ENCODE measurements around the gene RTP4.

Gene RTP4, protein sequence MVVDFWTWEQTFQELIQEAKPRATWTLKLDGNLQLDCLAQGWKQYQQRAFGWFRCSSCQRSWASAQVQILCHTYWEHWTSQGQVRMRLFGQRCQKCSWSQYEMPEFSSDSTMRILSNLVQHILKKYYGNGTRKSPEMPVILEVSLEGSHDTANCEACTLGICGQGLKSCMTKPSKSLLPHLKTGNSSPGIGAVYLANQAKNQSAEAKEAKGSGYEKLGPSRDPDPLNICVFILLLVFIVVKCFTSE

DNA sequence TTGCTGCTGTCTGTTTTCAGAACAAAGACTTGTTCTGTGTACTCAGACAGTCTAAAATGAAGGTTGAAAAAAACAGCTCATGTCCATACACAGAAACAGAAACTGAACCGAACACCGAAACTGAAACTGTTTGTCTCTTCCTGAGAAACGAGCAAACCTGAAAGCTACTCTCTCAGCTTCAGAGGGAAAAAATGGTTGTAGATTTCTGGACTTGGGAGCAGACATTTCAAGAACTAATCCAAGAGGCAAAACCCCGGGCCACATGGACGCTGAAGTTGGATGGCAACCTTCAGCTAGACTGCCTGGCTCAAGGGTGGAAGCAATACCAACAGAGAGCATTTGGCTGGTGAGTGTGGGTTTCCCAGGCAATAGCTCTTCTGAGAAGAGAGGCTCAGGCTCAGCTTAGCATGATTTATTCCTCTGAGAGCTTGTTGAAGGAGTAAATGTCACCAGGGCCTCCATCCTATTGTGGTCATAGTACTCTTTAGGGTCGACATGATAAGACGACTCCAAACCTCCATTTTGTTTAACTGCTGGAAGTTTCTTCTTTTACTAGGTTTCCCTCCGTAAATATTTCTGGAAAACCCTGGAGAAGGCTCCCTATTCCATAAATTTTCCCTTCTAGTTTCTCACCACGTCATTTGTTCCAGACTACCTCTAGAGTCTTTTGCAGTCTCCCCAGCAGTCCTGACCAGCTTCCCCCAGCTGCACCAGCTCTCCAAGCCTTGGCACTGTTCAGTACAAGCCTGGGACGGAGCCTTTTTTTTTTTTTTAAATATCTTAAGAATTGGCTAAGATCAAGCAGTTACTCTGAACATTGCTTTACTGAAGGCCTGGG is at the start of gene RTP4:
TSS of gene RTP4 (plus strand) at position 135 of the 838 bp plus-strand sequence. CDS start at position 192, 57 bp downstream.
- peak; percentile 81 to 91 (median 88) for DNase-seq

DNA sequence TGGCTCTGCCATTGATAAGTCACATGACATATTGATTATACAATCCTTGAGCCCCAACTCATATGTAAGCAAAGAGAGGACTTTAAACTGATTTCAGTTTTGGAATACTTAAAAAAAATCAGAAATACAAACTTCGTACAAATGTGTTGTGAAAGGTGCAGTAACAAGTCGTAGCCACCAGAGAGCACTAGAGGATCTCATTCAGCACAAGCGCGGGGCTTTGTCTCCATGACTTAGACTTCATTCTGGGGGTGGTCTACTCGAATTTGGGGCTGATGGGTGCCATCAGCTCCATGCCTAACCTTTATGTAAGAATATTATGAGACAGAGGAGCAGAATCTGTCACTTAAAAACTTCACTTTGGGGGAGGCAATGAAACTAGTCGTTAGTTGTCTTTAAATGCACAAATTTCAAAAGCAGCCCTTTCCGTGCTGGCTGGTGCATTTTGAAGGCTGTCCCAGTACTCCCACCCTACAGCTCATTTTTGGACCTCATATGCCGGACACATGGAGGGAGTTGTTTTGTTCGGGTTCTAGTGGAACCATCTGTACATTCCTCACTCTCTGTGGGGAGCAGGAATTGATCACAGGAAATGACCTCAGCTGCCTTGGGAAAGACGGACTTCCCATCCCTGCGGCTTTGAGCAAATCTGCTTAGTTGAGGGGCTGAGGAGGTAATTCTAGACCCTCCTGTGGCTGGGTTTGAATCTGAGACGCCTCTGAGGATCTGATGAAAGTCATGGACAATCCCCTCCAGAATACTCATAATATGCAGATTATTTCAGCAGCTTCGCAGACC is 49.2 kb upstream of the RTP4 start:
- DNase-seq, result peak; percentile 64 to 70 (median 70)

DNA sequence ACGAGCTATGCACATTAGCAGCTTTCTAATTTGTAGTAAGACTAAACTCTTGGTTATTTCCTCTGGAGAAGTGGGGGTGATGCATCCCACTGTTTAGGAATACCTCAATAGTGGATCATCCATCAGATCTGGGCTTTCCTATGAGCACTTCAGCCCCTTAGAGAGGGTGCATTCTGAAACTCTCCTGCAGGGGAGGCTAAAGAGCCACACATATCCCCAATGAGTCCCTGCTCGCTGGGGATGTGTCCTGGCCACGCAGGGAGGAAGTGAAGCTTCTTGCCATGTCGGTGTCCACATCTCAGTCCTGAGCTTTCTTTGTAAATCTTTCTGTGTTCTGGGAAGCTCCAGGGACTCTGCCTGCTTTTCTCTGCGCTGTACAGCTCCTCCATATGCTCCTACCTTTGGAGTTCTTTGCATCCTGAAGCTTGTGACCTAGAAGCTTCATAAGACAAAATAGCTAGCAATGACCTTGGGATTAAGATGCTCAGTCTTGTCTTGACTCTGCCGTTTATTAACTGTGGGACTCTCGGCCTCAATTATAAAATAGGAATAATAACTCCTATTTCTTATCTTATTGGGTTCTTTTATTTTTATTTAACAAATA is 48.4 kb upstream of the RTP4 start:
- peak; percentile 86 to 89 (median 88) for DNase-seq

DNA sequence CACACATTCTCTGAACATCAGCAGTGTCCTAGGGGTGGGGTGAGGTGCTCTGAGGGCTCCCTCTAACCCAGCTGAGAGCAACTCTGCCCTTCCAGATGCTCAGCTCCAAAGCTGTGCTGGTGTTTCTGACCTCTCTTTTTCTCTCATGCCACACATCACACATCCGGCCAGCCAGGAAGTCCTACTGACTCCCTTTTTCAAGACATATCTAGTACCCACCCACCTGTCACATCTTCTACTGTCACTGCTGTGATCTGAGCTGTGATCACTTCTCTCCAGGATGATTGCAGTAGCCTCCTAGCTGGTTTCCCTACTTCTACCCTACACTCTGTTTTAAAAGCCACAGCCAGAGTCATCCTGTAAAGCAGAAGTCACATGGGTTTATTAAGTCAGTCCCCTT is 46.4 kb upstream of the RTP4 start:
- DNase-seq, result peak in 1 of 3 donors; percentile 6

DNA sequence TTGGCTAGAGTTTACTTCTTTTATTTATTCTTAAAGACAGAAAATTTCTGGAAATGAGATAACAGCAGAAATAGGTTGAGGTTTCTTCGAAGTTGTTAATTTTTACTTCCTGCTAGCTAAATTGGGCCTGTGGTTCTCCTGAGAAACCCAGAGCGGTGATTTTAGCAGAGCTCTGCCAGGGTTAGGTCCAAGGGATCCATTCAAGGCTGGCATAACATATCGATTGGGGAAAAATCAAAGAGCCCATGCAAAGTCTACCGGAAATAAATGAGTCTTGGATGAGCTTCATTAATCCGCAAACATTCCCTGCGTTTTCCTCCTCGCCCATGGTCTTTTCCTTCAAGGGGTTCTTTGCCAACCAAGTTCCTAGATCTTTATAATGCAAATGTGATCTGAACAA is 45.9 kb upstream of the RTP4 start:
- no peak for DNase-seq

DNA sequence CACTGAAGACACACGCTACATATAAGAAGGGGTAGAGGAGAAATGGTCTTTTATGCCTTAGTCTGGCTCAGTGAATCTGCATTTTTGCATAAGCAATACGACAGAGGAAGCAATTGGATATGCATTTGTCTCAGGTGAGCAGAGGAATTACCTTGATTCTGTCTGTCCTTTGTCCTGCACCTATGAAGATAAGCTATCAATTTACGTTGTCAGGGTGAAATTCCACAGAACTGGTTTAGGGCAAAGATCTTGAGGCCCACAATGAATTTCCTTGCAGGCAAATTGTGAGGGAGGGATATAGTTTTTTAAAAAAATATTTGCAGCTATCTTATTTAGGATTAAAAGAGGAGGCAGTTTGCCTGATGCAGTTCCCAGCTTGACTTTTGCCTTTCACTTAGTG is 45.1 kb upstream of the RTP4 start:
- no peak for DNase-seq

DNA sequence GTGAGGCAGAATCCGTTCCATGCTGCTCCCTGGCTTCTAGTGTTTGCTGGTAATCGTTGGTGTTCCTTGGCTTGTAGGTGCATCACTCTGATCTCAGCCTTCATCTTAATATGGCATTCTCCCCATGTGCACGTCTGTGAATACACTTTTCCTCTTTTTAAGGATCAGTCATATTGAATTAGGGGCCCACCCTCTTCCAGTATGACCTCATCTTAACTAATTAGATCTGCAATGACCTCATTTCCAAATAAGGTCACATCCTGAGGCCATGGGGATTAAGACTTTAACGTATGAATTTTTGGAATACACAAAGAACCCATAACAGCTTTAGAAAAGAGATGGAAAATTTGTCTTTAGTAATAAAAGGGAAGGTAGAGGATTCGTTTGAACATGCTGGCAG is 42.6 kb upstream of the RTP4 start:
- DNase-seq, result no peak

DNA sequence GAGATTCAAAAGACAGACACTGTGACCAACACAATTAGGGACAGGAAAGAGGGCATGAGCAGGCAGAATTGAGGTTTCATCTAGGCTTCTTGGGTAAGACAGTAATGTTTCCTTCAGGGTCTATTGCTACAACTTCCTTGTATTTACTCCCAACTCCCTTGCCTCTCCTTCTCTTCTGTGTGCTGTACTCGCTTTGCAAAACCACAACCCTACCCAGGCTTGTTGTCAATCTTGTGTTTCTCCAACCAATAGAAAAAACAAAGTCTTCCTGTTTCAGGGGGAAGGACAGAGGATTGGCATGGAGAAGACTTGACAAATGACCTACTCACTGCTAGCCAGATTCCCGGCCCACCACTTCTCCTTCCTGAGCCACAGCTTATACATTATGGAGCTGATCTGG is 40.3 kb upstream of the RTP4 start:
- peak in 2 of 3 donors; percentile 5 to 26 for DNase-seq

DNA sequence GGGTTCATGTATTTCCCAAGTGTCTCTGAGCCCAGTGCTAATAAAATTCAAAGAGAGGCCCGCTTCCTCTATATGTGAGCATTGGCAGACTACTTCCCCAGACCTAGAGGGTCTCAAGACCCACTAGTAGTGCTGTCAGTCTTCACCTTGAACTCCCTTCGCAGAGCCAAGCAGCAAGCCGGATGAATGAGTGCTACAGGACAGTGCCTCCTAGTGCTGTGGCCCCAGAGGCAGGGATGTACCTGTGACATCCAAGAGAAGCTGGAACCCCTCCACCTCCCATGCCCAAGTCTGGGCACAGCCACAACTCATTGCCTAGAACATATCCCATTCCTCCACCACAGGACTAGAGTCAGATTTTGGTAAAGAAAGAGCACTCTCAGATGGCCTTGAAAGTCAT is 39.5 kb upstream of the RTP4 start:
- DNase-seq, result no peak

DNA sequence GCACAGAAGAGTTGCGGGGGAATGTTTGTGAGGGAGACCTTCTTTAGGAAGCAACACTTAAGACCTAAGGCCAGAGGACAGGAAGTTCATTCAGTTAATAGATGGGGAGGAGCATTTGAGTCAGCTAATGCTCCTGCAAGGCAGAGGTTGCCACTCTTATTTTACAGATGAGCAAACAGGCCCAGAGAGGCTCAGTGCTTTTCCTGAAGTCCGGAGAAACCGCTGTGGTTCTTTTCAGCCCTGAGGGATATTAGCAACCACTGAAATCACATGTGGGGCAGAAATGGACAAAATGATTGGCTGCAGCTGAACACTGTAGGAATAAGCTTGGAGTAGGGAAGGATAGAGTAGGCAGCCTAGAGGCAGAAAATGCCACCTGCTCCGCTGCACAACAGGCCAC is 33.3 kb upstream of the RTP4 start:
- no peak for DNase-seq

DNA sequence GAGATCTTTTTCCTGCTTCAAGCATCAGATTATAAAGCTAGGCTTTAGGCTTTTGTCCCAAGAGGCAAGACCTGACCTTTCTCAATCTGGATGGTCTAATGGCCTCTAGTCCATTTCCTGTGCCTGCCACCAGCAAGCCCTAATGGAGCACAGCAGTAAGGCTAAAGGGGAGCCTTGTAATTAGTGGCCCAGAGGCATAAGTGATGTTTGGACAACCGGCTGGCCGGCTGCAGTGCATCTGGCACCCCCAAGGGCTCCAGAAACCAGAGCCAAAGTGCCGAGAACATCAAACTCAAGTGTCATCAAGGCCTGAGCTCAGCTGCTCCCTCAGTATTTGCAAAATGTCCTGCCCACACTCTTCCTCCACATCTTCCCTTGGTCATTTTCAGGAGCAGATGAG is 31.9 kb upstream of the RTP4 start:
- no peak for DNase-seq

DNA sequence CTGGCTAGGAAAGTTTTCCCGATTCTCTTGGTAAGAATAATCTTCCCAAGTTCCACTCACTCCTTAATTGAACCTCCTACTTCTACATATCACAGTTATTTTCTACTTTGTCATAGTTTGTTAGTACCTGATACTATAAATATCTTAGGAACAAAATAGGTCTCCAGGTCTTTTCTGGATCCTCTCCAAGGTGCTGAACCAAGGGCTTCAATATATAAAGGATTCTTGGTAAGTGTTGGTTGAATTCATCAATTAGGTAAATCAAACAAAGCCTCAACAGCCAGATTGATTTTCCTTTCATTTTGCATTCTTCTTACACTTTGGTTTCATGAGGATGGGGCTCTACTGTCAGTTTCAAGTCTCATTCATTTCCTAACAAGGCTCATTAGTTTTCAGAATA is 27.6 kb upstream of the RTP4 start:
- DNase-seq, result no peak

DNA sequence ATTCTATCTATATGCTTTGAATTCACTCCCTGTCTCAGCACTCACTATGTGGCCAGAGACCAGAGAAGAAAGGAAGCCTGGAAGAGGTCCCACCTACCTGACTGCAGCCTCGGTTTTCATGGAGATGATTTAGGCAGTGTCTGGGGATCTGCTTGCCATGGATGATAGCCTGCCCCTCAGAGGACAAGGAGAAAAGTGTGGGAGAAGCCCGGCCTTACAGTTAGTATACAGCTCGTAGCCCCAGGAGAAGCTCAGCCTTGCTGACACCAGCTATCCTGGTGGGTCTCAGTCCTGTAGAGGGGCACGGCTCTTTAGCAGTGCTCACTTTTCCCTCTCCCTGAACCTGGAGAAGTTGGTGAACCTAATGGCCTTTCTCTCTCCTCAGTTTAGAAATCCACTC is 25.9 kb upstream of the RTP4 start:
- DNase-seq, result no peak

DNA sequence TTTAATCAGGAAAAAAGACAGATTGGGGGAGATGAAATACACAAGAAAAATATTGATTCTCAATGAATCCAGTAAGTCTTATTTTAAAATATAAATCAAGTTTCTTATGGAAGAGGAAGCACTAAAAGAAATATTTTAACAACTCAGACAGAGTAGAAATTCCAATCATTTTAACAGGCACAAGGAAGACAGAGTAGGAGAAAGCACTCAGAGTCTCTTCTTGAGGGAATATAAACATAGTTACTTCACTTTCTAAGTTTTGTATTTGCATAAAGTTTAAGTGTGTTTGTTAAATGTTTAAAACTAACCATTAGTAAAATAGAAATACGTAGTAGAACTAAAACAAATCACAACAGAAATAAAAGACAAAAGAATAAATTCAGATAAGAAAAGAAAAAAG is 24.5 kb upstream of the RTP4 start:
- no peak for DNase-seq

DNA sequence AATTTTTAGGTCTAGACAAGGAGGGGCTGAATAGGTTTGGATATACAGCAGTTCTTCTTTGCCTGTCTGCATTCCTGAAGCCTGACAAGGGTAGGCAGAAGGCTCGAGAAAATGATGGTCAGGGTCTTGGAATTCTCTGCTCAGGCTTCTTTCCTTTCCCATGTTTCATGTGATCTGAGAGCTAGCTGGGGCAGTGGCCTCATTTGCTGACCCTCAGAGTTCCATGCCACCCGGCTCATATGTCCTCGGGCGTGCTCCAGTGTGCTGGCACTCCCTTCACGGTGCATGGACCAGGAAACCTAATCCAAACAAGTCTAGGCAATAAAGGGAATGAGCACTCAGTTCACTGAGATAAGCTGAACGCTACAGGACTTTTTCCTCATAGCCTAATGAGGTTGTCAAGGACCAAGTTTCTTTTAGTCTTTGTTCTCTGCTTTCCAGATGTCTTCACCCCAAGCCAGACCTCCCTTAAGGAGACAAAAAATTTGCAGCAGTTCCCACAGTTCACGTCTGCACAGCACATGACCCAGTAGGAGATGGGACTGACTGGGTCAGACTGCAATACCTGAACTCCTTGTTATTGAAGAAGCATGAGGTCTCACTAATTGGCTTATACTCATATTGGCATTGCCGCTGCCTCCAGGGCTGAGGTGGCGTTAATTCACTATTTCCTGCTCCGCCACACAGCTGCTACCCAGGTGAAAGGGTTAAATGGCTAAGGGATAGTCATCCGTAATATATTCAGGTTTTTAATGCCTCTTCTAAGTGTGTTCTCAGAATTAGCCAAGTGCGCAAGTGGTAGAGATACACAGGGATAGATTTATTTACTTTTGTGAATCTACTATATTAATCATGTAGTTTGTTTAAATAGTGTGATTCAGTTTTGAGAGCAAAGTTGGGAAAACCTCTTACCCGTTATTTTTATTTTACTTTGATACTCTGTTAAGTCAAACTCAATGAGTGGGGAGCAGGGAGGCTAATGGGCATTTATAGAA is 15.3 kb upstream of the RTP4 start:
- DNase-seq, result no peak

DNA sequence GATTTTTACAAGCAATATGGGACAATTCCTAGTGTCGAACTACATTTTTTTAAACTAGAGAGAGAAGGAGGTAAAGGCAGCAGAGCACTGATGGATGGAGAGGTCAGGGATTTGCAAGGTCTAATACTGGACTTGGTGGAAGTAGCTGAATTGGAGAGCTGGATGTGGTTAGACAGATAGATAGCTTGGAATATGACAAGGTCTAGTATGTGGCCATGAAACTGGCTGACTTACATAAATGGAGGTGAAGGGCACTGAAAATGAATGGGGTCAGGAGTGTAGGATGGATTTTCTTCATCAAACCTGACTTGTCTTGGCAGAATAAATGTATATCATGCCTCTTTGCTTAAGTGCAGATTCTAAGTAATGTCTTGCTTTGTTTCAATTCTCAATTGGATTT is 10.1 kb upstream of the RTP4 start:
- DNase-seq, result no peak

DNA sequence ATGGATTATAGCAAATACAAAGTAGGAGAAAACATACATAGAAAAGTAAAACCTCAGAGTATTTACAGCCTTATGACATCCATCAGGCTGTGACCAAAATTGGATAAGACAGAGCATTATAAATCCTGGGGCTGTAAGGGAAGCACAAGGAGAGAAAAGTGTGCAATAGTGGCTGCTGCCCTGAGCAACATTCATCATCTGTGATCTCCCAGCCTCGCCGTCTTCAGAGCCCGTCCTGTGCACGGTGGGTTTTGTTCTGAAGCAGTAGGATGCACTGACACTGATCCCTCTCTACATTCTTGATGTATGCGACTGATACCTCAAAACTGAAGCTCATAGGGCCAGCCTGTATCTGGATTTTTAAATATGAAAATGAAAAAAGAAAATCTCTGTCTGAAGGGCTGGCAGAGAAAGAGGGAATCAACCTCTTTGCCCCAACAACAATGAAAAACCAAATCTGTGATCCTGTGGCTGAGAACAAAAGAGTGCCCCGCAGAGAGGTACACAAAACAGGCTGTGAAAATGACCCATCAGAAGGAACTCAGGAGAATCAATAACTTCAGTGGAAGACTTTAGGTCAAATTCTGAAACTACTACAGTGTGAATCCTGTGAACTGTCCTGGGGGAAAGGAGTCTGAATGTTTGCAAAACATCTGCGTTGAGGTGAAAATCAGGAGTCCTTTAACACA is 8.2 kb upstream of the RTP4 start:
- no peak for DNase-seq

DNA sequence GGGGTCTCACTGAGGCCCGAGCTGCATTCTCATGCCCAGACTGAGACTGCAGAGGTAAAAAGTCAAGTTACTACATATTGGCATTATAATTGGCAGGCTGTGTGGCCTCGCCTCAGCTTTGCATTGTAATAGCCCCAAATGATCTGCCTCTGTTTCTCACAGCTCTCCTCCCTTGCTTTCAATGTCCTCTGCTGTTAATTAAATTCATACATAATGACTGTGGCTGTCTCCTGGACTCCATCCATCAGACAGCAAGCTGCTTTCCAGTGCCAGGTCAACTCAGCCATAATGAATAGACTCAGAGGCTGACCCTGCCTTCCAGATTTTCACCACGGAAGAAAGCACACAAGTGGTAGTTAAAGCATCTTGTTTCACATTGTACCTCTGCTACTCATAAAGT is 7.6 kb upstream of the RTP4 start:
- no peak for DNase-seq

DNA sequence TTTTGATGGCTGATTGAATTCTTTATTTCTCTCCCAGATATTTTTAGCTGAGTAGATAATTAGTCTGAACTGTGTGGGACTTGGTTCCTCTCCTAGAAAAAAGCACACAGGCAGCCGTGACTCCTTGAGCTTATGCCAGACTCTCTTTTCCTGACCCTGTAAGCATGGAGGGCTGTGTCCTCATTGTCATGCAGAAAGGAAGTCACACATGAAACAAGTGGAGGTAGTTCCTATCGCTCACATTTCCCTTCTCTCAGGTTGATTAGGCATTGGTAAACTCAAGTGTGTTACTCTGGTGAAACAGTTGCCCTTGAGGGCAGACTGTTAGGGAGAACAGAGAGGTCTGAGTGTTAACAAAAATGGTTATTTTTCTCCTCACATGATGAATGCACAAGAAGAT is 6.3 kb upstream of the RTP4 start:
- peak; percentile 32 to 44 (median 34) for DNase-seq

DNA sequence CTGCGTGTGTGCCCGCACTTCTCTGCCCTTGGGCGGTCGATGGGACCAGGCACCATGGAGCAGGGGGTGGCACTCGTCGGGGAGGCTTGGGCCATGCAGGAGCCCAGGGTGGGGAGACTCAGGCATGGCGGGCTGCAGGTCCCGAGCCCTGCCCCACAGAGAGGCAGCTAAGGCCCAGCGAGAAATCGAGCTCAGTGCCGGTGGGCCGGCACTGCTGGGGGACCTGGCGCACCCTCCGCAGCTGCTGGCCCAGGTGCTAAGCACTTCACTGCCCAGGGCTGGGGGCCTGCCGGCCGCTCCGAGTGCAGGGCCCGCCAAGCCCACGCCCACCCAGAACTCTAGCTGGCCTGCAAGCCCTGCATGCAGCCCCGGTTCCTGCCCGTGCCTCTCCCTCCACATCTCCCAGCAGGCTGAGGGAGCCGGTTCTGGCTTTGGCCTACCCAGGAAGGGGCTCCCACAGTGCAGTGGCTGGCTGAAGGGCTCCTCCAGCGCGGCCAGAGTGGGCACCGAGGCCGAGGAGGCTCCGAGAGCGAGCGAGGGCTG is 553 bp upstream of the RTP4 start:
- DNase-seq, result no peak

DNA sequence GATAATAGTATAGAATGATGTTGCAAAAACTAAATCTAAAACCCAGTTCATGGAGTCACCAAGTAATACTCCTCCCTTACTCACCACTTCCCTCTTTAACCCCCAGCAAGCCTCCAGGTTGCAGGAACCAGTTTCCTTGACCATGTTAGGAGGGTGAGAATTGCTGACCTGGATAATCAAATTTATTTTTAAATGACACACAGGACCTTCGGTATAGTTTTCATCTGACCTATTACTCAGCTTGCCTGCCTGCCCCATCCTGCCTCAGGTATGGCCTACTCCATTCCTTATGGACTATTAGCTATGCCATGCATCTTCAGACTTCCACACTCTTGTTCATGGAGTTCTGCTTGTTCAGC is 883 bp downstream of the RTP4 start:
- peak; percentile 54 to 65 (median 55) for DNase-seq
